Caki2 (cell line): ENCODE results near the gene PIK3R2. TPM values are rescaled to one million over a fixed set of nuclear protein-coding genes. Genes with fewer than 3 reads are reported as not detected.
"Not testable (repeated sequence)": the region's sequence is repeated elsewhere in the genome, so short reads cannot be mapped to it uniquely, and the experiment has no call there.

Experiments used
- DNase-seq: peaks from one replicate; pipeline ENCODE4 v3.0.0-alpha.2; 2015; ENCODE audit warnings: low read depth
- in situ Hi-C: cut with HindIII; loops from 2 replicates; pipeline ENCODE4 v1.10.0; 2016; ENCODE audit warnings: low sequenced_read_pairs, low pct_unique_long_range_greater_than_20kb, mixed read lengths
- total RNA-seq: library from RNA; depleted of rRNA; stranded (reverse); fragments of >200 nt; shearing (Covaris generic); gene quantifications from 2 replicates; pipeline ENCODE4 v1.2.3, GENCODE V29; 2014; ENCODE audit warnings: low replicate concordance; rRNA removed

The PIK3R2 gene
- total RNA-seq, 1 experiment from 2014 or later, result 8.1 TPM

- DNase-seq, in situ Hi-C loops: not testable (repeated sequence)
Observed at GRCh38 chr19:18209912-18210311, 56.9 kb downstream of the PIK3R2 start.

DNA sequence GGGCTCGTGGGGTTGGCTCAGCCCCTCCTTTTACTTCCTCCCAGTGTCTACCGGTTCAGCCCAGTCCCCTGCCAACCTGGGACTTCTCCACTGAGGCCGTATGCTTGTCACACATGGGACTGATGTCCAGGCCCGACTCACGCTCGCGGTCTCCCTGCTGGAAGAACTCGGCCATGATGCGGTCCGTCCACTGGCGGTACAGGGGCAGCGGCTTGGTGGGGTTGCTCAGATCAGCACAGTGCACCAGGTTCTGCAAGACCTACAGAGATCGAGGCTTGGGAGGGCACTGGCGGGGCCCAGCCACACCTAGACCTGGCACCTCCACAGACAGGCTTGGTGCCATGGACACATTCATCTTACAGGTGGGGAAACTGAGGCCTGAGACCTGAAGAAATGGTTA lies 58.7 kb downstream of the PIK3R2 start:
- in situ Hi-C loops, result no loop called here
- DNase-seq, result no peak

DNA sequence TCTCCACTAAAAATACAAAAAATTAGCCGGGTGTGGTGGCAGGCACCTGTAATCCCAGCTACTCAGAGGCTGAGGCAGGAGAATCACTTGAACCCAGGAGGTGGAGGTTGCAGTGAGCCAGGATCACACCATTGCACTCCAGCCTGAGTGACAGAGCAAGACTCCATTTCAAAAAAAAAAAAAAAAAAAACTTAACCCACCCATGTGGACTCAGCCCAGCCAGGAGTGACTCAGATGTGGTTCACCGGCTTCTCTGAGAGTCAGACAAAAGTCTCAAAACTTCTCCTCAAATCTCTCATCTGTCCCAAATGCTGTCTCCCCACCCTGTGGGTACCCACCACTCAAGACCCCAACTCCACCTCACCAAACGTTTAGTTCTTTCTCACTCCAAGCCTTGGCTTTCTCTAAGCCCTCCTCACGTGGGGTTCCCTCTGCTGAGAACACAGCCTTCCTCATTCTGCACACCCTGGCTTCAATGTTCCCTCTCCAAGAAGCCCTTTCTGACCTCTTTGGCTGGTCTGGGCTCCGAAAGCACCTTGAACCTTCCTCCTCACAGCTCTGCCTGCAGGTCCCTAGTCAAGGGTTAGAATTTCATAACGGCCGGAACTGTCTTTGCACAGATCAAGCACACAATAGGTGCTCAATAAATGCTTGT lies 61.9 kb downstream of the PIK3R2 start:
- DNase-seq, result no peak
- in situ Hi-C loops, result no loop called here

GRCh38 chr19:18216789-18217188 lies 63.8 kb downstream of the PIK3R2 start:
- in situ Hi-C loops, result no loop called here
- DNase-seq, result no peak

- no peak for DNase-seq
- in situ Hi-C loops, result no loop called here
Observed at GRCh38 chr19:18218159-18218558, 65.2 kb downstream of the PIK3R2 start.

DNA sequence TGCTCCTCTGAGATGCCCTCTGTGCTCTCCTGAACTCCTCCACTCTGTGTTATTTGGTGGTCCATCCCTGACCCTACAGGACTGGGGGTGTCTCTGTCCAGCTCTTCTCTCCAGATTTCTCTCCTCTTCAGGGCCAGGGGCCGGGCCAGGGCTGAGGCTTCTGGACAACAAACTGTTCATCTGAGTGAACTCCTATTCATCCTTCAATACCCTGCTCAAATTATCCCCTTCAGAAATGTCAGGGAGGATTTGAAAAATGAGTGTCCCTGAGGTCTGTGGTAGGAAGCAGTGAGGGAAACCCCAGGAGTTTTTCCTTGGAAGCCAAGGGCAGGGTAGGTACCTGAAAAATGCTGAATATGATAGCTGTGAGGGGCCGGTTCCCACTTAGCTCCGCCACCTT lies 65.6 kb downstream of the PIK3R2 start:
- no peak for DNase-seq
- in situ Hi-C loops, result no loop called here

Other genes starting within 250 kb of the PIK3R2 start
- 204 and 270 TPM in 2 replicates for gene CCDC124, start 220.1 kb upstream of the PIK3R2 start, total RNA-seq
- not detected in 2 replicates for gene KCNN1, start 186.1 kb upstream of the PIK3R2 start, total RNA-seq
- gene ARRDC2, start 145.0 kb upstream of the PIK3R2 start, total RNA-seq, result 57.4 and 76.7 TPM in 2 replicates
- gene IL12RB1, start 66.2 kb upstream of the PIK3R2 start, total RNA-seq, result 0.44 TPM in 1 of 2 replicates, not detected in the other
- 1.8 and 5.5 TPM in 2 replicates for gene MAST3, start 55.4 kb upstream of the PIK3R2 start, total RNA-seq
- 51.9 and 79.3 TPM in 2 replicates for gene IFI30, start 20.6 kb downstream of the PIK3R2 start, total RNA-seq
- gene MPV17L2, start 40.1 kb downstream of the PIK3R2 start, total RNA-seq, result 10.3 and 22.3 TPM in 2 replicates
- 0.84 TPM in 1 of 2 replicates, not detected in the other for gene RAB3A, start 50.9 kb downstream of the PIK3R2 start, total RNA-seq
- gene PDE4C, start 73.3 kb downstream of the PIK3R2 start, total RNA-seq, result not detected in 2 replicates
- not detected in 2 replicates for gene IQCN, start 121.3 kb downstream of the PIK3R2 start, total RNA-seq
- gene JUND, start 128.5 kb downstream of the PIK3R2 start, total RNA-seq, result 115 and 120 TPM in 2 replicates
- gene LSM4, start 169.9 kb downstream of the PIK3R2 start, total RNA-seq, result 828 and 869 TPM in 2 replicates
- gene PGPEP1, start 187.4 kb downstream of the PIK3R2 start, total RNA-seq, result 15.4 and 17.8 TPM in 2 replicates
- gene GDF15, start 233.0 kb downstream of the PIK3R2 start, total RNA-seq, result 349 and 410 TPM in 2 replicates
- not detected in 2 replicates for gene LRRC25, start 244.5 kb downstream of the PIK3R2 start, total RNA-seq